GOT3 (cell line): ENCODE results near the gene ARPC5.

Experiments
- DNase-seq: peaks from one replicate; lab custom pipeline; 2025; ENCODE audit warnings: mixed read lengths; lab: John Stamatoyannopoulos, UW

ARPC5 gene

DNA sequence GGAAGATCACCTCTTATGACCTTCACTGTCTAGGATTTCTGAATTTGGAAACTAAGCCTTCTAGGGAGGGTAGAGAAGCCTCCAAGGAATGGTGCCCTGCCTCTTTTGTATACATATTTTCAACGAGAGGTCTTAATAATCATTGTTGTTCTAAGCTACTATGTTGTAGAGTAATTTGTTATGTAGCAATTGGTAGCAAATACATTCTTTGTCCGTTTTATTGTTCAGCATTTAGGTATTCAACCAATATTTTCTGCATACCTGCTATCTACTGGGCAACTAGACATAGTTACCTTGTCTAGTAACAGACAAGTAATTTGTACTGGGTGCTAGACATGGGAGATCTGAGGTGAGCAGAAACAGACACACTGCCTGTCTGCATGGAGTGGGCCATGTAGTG lies 24.6 kb downstream of the ARPC5 start:
- no peak for DNase-seq

DNA sequence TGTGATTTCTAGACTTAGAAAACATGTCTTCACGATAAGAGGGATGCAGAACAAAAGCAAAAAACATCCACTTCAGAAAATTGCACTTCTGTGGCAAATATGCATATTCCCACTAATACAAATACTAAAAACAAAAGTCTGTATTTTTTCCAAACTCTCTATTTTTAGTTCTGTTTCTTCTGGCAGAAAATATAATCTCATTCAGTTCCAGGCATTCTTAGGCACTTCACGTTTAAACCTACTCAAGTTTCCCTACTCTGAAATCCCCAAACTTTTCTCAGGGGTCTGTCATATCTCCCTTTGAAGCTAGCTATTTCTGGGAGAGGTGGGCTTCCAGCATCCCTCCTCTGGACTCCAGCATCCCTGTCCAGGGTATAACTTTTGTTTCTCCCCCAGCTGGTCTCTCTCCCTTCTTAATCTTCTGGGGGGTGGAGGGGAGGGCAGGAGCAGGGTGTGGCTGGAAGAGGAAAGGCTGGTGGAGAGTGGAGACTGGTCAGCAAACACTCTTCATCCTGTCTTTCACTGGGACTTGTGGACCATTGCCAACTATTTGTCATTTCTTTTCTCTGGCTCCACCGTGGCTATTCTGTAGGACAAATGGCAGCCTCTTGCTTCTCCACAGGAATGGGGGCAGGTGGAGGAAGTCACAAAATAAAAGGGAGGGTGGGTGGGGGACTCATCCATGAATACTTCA lies 25.7 kb downstream of the ARPC5 start:
- no peak for DNase-seq

DNA sequence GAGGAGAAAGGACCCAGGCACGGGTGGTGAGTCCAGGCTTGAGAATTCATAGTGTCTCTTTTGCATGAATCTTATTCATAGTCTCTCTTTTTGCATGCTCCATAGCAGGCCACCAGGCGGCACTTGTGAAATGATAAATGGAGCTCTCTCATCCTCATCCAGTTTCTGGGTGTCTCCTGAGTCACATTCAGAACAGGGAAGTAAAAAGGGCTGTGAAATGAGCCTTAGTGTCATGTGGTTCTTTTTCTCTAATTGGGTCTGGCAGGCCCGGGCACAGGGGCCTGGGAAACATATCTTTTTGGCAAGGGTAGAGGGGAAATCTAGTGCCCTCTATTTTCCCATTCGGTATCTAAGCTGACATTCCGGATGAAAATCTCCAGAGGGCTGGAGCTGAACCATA lies 26.3 kb downstream of the ARPC5 start:
- no peak for DNase-seq

DNA sequence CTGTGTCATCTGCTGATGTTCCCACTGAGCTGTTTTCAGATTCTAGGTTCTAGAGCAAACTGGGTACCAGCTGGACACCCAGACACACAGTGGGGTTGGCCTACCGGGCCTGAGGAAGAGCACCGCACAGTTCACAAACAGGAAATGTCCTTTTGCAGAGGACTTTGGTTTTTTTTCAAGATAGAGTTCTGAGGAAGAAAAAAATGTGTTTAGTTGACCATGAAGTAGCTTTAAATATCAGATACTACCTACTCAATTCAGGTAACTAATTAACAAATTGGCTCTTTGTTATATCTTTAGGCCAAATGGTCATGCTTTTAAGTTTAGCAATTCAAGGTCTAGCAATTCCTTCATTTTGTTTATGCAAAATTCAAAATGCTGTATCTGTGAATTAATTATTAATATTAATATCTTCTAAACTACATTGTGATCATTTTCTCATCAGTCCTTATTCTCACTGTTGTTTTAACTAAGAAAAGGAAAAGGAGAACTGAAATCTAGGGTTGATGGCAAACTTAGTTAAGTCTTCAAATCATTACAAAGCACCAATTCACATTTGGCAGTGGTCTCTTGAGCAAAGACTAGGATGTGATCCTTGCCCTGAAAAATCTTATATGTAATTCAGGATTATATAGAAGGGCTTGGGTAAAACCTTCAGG lies 28.1 kb downstream of the ARPC5 start:
- no peak for DNase-seq

DNA sequence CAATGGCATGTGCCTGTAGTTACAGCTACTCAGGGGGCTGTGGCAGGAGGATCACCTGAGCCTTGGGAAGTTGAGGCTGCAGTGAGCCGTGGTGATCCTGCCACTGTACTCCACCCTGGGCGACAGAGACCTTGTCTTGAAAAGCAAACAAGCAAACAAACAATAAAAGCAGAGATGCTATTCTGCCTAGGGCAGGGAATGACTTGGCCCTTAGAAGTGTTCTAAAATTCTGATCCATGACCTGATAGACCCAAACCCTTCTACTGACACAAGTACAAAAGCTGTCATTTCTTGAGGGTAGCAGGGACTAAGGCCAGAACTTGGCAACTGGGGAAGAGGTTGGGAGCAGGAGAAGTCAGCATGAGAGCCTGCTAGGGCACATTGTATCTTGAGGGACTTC lies 29.7 kb downstream of the ARPC5 start:
- DNase-seq: no peak

DNA sequence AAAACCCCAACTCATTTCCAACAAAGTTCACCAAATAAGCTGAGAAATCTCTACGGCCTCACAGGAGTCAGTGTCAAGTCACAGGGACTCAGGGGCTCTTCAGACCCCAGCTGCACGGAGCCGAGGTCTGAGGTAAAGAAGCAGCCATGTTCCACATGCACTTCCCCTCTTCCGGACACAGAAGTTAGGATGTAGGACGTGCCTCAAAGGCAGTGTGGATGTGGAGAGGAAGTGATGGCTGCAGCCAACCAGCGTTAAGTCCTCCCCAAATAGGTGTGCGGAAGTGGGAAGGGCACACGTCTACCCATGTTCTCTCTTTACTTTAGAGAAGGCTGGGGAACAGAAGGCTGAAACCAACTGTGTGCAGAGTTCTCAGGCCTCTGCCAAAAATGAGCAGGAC lies 30.8 kb downstream of the ARPC5 start:
- DNase-seq: no peak

DNA sequence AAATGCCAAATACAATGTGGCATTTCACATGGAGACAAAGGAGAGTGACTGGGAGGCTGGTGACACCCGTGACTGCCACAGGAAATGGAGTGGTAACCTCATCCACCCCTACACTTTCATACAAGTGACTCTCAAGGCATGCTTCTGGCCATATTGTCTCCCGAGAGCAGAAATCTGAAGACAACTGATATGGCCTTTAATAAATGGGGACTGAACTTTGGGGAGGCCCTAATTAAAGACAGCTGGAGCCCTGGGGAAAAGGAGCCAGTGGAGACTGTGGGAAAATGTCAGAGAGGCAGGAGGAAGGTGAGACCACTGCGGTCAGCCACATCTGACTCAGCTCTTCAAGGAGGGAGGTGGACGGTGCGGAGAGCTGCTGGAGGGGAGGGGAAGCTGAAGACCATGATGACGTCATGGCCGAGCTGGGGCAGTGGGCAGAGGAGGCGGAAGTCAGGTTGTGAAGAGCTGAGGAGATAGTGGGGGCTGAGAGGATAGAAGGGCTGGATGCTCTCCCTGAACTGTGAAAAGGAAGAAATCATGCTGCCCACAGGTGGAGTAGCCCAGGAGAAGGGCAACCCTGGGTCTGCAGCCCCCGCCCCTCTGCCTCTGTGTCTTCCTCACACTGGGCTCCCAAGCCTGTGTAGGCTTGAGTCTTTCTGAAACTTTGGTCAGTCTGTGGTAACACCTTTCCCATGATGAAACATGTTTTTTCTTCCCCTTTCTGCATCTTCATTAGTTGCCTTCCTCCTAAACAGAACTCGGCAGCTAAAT lies 31.4 kb downstream of the ARPC5 start:
- no peak for DNase-seq

DNA sequence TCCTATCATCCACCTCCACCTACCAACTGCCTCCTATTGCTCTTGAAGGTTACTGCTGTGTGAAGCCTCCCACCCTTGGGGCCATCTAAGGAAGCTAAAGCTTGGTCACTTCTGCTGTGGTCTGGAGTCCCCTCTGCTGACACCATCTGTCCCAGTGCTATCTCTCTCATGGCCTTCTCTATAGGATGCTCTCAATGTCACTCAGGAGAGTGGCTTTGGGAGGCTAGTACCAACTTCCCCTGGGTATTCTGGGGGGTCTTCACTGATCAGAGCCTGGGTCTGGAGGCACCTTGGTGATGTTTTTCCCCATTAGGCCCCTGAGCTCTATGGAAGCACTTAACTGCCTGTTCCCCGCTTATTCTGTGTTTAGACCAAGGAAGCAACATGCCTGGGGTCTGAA lies 33.1 kb downstream of the ARPC5 start:
- no peak for DNase-seq

DNA sequence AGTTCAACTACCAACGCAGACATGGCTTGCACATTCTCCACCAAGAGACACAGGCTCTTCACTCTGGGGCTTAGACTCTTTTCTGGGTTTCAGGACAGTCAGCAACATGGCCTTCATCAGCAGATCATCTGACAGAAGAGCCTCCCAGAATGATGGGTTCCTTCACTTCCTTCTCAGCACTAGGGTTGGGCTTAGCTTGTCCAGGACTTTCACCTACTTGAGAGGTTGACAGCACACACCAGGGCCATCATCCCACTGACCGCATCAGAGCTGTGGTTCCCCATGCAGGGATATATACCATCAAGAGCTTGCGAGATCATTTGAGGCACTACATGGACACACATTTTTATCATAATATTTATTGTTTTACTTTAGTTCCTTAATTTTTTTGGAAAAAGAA lies 34.9 kb downstream of the ARPC5 start:
- DNase-seq: no peak

DNA sequence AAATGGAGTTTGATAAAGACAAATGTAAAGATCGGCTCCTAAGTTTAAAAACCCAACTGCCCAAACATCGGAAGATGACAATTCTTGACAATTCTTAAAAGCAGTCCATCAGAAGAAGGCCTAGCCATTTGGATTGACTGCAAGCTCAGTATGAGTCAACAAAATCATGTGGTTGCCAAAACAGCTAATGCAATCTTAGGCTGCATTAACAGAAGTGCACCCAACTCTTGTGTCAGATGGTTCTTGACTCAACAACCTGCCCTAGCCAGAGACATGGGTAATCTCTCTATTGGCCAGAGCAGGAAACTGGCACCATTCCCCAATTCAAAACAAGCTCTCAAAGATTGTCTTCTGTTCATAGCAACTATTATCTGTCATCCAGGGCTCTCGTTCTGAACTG lies 35.4 kb downstream of the ARPC5 start:
- no peak for DNase-seq

DNA sequence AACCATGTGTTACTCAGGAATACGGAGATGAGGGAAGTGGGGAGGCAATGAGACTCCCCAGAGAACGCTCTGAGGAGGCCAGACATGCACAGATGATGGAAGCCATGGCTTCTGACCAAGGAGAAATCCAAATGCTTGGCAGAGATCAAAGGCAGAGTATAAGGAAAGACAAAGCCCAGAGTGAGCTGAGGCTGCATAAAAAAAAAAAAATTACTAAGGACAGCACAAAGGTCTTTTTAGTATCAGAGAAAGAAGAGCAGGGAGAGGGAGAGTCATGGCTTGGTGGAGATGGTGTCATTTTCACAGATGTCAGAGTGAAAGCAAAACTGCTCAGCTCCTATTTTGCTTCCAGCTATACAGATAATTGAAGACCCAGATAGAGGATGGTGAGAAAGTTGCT lies 37.2 kb downstream of the ARPC5 start:
- no peak for DNase-seq

DNA sequence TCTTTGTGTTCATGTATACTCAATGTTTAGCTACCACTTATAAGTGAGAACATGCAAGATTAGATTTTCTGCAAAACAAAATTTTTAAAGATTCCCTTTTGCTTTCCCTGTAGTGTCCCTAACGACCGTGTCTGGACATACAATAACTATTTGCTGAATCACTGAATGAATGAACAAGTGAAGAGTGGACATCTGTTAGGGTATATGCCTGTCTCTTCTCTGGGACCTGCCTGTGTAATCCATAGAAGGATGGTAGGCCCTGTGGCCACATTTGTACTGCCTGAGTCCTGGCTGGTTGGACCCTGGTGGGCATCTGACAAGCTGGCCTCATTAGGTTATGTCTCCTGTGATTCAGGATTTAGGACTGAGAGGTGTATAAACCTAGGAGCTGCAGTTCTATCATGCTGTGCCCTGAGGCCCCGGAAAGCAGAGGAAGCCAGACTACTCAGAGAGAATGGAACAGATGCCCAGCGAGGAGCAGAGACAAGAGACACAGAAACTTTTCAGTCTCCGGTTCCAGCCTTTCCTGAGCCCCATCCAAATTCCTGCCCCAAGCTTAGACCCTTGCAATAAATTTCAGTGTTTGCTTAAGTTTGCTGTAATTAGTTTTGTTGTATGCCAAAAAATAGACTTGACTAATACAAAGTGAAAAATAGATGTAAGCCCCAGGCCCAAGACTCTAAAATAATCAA lies 37.8 kb downstream of the ARPC5 start:
- no peak for DNase-seq

DNA sequence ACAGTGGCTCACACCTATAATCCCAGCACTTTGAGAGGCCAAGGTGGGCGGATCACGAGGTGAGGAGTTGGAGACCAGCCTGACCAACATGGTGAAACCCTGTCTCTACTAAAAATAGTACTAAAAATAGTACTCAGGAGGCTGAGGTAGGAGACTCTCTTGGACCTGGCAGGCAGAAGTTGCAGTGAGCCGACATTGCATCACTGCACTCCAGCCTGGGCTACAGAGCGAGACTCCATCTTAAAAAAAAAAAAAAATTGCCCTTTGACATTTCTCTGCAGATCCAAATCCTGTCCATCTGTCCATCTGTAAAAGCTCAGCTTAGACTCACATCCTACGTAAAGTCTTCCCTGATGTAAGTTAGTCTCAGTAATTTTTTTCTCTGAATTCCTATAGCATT lies 39.1 kb downstream of the ARPC5 start:
- no peak for DNase-seq

DNA sequence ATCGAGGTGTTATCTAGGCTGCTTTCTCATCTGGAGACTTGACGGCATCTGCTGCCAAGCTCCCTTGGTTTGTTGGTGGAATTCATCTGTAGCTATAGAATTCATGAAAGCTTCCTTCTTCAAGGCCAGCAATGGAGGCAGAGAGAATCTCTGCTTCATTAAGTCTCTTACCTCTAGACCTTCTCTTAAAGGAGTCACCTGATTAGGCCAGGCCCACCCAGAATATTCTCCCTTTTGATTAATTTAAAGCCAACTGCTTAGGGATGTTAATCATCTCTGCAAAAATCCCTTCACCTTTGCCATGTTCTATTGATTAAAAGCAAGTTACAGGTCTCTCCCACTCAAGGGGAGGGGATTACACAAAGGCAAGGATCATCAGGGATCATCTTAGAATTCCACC lies 40.0 kb downstream of the ARPC5 start:
- no peak for DNase-seq

DNA sequence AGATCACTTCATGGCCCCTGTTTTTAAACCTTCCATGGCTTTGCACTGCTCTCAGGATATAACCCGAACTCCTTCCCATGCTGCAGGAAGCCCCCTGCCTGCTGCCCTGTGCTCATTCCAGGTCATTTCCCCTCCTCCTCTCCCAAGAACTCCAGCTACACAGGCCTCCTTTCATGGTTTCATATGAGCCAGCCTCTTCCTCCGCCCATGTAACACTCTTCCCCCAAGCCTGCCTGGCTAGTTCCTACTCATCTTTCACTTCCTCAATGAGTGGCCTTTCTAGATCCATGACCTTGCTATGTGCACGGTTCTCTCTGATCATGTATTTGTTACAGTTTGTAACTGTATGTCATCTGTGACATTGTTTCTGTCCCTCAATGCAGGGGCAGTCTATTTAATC lies 42.2 kb downstream of the ARPC5 start:
- DNase-seq: no peak

DNA sequence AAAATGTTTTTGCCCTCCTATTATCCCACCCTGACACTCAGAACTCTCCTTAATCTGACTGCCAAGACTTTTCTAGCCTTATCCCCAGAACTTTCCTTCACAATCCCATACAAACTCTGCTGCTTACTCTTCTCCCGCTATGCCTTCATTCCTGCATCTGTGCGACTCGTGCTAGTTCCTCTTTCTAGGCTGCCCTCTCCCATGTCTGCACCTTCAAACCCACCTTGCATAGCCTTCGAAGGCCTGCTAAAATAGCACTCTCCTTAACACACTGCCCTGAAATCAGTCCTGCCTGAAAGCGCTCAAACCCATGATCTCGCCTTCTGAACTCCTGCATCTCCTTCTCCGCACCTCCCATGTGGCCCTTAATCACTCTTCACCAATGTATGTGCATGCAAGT lies 42.9 kb downstream of the ARPC5 start:
- no peak for DNase-seq

DNA sequence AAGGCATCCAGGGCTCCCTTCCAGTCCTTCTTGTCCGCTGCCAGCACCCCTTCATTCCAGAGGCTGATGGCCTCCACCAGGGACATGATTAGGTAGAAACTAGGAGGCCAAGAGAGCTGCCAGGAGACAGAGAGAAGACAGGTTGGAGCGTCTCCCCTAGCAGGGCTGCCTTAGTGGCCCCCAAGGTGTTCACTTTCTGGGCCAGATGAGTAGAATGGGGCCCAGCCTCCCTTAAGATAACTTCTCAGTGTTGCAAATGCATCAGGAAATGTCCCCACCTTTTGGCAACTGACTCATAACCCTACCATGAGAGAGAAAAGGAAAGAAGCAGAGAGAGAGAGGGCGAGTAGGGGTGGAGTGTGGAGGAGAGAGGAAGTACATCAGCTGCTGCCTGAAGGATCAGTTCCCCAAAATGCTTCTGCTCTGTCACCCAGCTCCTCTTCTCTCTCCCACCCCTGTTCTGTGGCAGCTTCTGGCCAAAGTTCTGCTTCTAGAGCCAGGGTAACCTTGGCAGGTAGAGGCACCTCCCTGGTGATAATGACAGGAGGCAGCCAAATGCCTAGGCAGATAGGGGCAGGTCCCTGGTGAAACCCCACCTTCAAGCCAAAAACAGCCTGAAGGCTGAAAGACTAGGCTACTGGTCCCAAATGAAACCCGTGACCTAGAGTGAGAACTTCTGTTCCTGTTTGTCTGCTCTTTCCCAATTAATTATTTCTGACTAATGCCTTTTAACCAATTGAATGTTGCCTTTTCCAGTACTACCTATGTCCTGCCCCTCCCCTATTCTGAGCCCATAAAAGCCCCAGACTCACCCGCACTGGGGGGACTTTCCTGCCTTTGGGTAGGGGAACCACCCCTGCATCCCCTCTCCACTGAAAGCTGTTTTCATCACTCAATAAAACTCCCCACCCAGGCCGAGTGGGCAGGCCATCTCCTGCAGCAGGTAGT lies 45.1 kb downstream of the ARPC5 start, which contains the start of gene NCF2:
NCF2 (minus strand) TSS at position 216 of the 948 bp plus-strand sequence; CDS start at position 86, 130 bp downstream.
- no peak for DNase-seq

DNA sequence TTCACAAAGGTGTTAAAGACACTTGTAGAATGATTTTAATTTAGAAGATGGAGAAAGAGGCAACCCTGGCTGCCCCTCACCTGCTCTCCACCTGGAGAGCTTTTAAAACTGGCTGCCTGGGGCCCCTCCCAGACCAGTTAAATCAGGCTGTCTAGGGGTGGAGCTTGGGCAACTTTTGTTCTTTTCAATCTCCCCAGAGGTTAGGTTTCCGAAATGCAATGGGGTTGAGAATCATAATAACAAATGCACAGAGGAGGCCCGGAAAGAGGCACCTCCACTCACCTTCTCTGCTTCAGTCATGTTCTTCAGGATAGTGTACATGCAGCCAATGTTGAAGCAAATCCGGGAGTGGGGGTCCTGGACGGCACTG lies 45.7 kb downstream of the ARPC5 start:
- no peak for DNase-seq

DNA sequence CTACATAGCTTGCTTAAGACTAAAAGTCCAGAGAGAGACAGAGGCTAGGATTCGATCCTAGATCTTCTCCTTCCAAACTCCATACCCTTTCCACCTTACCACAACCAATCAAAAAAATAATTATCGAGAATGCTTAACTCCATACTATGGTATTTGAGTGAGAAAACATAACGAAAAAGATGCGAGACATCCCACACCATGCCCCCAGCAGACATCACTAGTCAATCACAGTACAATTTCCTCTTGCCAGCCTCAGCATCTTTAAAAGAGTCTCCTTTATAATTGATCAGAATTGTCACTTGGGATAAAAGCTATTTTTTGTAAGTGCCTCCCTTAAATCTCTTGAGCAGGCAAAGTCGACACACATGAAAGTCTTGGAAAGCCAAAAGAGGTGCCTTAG lies 46.2 kb downstream of the ARPC5 start:
- no peak for DNase-seq

DNA sequence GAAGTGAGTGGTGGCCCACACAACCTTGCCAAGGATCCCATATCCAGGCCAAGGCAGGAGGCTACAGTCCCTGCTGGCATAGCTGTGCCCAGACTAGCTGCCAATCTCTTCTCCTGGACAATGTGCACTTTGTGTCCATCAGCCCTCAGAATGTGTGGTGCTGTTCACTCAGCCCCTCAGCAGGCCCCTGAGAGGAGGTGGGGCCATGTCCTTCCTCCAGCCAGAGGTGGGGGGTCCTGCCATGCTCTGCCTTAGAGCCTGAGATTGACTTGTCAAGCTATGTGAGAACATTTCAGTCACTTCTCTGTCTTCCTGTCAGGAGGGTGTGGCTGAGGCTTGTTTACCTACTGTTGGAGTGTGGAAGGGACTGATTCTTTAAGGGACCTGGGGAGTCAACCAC lies 46.8 kb downstream of the ARPC5 start:
- DNase-seq: no peak

DNA sequence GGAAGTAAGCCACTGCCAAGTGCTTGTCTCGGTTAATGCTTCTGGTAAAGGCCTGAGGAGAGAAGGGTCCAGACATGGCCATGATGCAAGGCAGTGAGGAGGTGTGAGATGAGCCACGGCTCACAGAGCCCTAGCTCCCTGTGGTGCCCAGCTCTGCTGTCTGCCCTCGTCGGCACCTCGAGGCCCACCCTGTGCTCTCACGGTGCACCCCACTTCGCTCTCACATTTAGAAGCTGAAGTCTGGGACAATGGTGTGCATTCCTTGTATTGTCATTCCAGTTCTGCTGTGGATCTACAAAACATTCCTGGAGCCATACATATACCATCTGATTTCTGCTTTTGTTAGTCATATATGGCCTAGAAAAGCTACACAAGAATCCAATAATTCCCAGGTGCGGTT lies 48.7 kb downstream of the ARPC5 start:
- no peak for DNase-seq

DNA sequence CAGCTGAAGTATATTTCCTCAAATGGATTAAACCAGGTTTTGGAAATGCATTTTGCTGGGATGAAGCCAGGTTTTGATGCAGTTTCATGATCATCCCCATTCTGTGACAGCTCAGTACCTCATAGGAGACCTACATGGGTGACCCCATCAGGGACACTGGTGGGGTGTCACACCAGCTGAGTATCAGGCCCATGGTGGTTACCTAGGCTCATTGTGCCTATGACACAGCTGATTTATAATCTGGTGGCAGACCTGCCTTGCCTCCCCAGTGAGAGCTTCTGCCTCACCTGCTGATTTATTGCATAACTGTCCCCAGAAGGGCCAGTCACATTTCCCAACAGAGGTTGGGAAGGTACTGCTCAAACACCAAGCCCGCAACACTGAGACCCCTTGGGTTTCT lies 49.1 kb downstream of the ARPC5 start:
- no peak for DNase-seq
